SIG-M5 treated with dmso at 0.1 percent for 504 hours (cell line): Measurements from ENCODE around the gene CADM1.
"Not testable (repeated sequence)": the region's sequence is repeated elsewhere in the genome, so short reads cannot be mapped to it uniquely, and the experiment has no call there.

ENCODE experiments used
- DNase-seq: peaks from one replicate; lab custom pipeline; 2025; ENCODE audit not compliant: unreplicated experiment; lab: John Stamatoyannopoulos, UW

CADM1 gene

DNA sequence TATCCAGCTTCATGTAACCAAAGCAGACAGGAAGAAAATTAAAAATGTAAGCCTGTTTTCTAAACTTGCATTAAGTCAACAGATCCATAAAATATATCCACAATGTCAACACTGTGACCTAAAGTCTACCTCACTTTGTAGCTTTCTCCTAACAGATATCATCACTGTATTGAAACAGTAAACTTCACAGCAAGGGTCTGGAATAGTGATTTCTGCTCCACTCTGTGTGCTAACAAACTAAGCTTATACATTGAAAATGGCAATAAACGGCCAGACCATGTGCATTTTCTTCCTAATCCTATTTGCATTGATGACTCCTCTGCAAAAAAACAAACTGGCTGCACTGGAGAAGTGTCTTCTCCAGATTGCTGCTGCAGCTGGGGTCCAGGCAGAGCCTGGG is 26.8 kb downstream of the CADM1 start:
- DNase-seq: no peak

DNA sequence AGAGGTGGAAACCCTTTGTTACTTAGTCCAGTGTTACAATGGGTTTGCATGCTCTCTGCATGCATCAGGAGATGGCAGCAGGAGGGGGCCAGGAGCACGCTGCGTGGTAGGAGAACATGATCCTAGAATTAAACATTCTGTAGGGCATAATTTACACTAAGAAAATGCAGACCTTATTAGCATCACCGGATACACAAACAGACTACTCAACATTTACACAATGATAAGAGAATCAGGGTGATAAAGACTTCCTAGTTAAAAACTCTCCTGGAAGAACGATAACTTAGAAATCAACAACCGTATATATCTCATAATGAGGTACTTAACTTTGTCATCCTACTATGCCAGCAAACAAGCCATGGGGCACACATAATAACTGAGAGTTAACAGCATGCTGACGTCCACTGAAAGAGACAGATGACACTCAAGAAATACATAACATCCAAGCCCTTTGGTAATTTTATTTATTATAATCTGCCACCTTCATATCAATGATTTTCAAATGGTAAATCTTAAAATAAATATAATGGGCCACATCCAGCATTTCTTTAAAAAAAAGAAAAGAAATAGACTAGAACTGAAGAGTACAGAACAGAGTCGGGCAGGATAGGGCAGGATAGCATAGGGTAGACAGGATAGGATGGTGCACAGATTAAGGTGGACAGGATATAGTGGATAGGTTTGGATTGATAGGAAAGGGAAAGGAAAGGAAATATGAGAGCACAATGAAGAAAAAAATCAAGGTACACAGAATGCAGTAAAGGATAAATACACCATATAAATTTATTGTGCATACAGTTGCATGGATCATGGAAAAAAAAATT is 27.5 kb downstream of the CADM1 start:
- no peak for DNase-seq

DNA sequence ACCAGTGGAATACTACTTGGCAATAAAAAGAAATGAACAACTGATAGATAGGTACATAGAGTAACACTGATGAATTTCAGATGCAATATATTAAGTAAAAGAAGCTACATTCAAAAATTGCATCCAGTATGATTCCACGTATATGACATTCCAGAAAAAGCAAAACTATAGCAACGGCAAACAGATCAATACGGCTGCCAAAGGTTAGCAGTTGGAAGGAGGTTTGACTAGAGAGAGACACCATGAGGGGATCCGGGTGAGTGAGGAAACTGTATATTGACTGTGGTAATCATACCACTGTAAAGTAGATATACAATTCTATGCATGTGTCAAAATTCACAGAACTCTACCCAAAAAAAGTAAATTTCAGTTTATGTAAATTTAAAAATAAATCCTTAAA is 28.7 kb downstream of the CADM1 start:
- DNase-seq: no peak

DNA sequence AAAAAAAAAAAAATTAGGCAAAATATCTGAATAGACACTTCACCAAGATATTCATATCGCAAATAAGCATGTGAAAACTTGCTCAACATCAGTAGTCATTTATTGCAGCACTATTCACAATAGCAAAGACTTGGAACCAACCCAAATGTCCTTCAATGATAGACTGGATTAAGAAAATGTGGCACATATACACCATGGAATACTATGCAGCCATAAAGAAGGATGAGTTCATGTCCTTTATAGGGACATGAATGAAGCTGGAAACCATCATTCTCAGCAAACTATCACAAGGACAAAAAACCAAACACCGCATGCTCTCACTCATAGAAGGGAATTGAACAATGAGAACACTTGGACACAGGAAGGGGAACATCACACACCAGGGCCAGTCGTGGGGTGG is 29.9 kb downstream of the CADM1 start:
- not testable (repeated sequence) for DNase-seq

DNA sequence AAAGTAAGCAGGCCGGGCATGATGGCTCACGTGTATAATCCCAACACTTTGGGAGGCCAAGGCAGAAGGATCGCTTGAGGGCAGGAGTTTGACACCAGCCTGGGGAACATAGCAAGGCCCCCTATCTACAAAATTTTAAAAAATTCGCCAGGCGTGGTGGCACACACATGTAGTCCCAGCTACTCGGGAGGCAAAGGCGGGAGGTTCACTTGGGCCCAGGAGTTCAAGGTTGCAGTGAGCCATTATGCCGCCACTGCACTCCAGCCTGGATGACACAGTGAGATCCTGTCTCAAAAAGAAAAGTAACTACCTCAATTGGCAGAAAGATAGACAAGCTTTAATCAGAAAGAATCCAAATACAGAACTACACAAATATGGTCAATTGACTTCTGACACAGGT is 31.0 kb downstream of the CADM1 start:
- no peak for DNase-seq

DNA sequence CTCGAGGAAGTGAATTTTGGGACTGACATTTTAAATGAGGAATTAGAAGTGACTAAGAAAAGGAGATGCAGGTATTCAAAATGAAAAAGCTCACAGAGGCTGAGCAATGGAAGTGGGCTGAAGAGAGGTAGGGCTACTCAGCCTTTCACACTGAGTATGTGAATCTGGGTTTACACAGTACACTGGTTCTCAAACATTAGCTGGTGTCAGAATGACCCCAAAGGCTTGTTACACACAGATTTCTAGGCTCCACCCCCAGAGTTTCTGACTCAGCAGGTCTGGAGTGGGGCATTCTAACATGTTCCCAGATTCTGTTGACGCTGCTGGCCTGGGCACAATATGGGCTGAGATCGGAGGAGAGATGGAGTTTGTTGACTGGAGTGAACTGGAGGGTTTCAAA is 32.8 kb downstream of the CADM1 start:
- DNase-seq: no peak

DNA sequence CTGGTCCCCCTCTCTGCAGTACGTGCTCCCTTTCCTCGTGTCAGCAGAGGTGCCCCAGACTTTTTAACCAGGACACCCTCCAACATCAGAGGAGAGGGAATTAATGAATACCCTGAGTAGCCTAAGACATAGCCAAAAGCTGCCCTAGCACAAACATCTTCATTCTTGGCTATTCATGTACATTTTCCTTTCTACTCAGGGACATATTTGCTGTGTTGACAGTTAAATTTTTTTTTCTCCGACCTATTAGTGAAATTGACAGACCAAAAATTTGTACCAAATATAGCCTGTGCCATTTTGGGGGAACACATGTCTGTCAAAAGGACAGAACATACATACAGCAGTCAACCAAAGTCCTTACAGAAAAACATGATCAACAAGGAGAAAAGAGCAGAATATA is 33.3 kb downstream of the CADM1 start:
- DNase-seq: no peak

DNA sequence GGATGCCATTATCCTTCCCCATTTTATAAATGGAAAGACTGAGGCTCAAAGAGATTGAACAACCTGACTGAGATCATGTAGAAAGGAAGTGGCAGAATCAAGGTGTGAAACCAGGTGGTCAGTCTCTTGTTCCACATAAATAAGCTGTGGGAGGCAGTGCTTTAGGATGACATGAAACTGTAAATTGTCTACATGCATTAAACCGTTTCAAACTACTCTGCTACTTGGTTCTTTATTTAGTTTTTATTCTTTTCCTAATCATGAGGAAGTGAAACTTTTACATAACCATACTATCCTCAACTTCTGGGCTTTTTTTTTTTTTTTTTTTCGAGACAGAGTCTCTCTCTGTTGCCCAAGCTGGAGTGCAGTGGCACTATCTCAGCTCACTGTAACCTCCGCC is 34.9 kb downstream of the CADM1 start:
- no peak for DNase-seq

DNA sequence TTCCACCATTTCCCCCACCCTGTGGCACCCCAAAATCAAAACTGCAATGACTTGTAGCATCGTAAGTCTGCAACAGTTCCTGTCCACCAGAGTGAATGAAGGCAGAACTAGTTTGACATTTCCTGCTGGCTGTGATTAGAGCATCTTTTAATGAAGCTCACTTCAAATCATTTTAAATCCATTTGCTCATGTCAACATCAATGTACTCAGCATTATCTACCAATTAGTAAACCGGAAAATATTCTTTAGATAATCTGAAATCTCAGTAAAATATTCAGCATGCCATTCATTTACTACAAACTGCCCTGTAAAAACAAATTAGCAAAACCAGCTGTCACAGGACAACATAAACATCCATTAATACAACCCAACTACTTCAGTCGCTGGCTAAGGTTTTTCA is 38.1 kb downstream of the CADM1 start:
- no peak for DNase-seq

DNA sequence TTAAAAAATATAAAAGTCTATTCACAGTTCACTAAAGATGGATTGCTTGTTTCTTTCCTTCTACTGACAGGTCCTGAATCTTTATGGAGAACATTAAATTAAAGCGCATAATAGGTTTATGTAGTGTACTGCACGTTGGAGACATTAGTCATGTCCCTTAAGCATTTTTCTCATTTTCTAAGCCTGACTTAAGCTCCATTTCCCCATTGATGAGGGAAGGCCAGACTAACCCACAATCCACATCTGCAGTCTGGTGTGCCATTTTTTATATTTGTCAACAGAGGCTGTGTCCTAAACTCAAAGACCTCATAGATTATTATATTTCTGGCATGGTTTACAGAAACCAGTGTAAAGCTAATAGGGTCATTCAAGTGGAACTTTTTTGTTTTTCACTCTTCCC is 39.9 kb downstream of the CADM1 start:
- DNase-seq: no peak

DNA sequence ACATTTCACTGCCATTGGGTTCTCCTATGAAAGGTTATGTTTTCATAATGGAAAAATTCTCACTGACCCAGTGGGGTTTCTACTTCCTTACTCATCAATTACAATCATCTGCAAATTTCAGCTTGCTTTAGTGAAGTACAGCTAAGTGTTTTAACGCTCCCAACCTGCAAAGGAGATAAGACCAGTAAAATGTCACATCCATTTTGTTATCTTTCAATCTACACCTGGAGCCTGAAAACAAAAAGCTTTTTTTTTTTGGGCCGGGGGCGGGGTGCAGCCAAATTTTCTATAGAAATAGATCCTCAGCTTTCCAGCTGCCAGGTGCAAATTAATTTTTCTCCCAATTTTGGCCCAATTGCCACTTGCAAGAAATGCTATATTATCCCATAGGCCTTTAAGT is 40.6 kb downstream of the CADM1 start:
- no peak for DNase-seq

DNA sequence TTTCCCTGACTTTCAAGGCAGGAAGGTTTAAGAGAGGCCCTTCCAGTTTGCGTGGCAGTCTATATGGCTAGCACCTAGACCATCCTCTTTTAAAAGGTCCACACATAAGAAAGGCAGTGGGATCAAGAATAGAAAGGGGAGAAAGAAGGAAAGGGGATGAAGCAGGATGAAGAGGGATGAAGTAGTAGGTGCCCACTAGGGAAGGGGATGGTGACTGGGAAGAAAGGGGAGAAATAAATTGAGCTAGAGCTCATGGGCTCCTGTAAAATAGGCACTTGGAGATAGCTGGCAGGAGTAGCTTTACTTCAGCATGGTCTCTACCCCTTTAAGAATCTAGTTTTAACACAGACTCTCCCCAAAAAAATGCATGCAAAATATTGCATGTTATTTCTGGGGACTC is 41.5 kb downstream of the CADM1 start:
- no peak for DNase-seq

DNA sequence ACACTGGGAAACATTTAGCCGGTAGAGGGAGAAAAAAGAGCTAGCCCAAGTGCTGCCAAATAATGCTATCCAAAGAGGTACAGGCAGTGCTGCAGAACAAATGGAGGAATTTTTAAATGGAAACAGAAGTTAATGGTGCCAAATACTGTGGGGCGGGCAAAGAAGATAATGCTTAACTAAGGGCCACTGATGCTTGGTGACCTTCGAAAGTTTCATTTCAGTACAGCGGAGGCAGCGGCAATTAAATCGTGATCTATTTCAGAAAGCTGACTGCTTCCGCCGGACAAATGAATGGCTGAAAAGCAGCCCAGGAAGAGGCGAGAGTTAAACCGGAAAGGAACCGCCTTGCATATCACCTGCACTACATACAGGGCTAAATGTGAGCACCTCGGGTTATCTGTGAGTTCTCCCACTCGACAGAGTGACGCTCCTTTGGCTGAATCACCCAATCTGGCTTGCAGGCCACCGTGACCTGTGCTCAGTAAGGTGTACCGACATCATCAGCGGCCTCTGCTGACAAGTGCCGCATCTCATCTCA is 42.1 kb downstream of the CADM1 start:
- no peak for DNase-seq

DNA sequence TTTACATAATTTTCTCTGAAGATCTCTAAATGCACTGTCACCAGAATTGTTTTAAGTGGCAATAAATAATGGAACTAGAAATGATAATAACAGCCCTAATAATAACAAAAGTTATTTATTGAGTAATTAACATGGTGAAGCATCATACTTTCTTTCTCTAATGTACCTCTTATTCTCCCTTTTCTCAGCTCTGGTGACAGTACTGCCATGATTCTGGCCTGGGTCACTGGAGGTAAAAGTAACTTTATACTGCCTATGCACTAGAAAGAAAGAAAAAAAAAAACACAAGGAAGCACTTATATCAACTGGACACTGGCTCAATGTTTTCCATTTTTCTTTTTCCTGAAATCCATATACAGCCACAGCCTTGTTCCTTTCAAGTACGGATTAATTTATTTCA is 43.7 kb downstream of the CADM1 start:
- no peak for DNase-seq

DNA sequence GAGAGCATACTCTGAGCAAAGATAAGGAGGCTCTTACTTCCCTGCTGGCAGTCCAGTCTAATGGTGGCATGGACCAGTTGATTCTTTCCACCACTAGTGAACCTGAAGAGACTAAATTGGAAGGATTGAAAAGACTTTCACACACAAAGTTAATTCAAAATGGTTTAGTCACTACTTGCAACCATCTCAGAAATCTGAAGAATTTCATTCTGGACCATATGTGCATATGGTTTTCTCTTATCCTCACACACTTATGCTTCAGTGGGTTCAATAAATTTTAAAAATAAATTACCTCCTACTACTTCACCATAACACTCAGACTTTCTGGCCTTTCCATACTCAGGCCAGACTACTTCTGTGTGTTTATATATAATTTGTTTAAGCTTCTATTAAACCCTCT is 44.7 kb downstream of the CADM1 start:
- DNase-seq: no peak

DNA sequence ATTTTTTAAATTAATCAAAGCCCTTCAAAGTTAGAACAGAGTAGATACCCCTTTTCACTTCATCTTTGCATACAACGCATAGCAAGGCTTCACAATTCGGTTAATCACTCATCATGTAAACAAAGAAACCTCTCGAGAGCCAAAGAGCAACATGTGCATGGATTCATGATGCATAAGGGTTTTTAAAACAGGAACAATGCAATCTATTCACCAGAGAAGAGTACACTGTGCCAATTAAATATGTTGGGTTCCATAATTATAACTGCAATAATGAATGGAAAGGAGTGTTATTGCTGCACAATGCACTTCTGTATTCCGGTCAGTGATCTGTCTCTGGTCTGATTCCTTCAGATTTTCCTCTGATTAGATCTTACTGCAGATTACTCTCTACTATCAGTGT is 45.3 kb downstream of the CADM1 start:
- no peak for DNase-seq

DNA sequence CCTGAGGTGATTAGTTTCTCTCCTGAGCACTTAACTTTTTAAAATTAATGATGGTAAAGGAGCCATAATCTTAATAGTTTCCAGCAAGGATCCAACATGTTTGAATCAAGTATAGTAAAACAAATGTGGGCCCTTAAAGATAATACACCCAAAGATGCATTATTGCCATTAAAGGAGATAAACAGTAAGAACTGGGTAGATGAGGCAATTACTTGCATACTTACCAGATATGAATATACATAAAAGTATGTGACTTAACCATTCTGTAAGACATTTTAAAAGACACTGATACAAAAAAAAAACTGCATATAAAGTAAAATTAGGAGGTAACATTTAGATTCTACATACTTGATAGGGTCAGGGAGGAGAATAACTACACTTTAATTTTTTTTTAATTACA is 48.2 kb downstream of the CADM1 start:
- no peak for DNase-seq

DNA sequence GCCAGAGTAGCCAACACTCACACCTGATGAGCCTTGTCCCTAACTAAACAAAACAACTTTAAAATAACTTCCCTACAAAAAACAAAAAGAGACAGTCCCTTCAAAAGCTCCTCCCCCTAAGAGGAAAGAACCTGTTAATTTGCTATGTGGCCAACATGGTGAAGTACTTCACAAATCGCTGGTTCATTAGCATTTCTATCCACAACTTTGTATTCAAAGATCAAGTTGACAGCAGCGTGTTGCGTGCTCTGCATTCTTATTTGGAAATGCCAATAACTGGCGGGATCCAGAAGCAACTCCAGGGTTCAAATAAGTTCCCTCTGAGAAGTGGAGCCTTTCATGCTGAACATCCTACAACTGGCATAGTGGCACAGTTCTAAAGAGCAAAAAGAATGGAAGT is 48.6 kb downstream of the CADM1 start:
- no peak for DNase-seq

DNA sequence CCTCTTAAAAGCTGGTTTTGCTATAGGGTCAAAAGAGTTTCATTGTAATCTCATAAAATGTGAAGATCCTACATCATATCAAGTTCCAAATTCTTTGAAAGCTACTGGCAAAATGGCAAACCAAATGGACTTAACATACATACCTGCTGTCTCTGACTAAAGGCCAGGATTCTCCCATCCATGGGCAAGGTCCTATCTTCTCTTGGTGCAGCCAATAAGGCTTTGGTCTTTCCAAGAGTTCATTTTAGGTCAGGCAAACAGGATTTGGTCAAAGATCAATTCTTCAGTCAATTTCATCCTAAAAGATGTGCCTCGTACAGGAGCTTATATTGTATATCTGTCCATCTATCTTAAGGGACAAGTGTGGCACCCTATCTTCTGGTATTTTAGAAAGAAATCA is 49.7 kb downstream of the CADM1 start:
- DNase-seq: no peak

DNA sequence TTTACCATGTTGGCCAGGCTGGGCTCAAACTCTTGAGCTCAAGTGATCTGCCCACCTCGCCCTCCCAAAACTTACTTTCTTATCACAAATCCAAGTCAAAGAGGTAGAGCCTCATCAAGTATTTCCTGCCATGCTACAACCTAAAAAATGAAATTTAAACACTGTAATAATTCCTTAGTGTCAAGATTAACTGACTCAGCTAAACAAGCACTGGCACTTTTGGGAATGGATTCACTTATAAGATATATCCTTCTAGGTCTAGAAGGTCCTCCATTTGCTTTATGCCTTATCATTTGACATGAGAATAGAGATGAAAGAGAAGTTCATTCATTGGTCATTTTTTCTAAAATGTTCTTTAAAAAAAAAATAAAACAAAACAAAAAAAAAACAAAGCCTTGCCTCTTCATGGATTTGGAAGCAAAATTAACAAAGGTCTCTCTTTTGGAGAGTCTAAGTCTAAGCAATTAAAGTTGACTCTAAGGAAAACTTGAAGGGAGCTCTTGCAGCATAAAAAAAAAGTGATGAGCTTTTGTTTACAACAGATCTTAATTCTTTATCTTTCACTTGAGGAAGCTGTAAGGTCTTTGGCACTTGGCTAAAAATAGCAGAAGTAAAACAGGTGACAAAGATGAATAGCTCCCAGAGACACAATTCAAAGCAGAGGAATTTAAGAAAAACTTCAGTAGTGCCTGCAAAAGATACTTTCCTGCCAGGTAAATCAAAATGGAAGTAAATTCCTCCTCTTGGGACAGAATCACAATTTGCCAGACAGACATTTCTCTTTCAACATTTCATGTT is 50.3 kb downstream of the CADM1 start:
- no peak for DNase-seq

DNA sequence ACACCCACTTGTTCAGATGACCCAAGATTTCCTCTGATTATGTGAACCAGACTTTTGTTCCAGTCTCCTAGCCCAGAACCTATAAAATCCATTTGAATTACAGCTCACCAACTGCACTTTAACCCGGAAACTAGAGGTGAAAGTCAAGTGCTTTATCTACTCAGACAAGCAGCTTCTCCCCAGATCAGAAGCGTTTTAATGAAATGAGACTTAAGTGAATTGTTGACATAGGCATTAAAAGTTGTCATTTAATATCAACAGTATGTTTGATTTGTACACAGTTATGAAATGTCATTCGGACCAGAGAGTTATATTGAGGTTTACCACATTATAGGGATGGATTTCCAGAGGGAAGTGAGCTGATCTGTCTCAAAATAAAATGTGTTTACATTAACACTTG is 52.0 kb downstream of the CADM1 start:
- DNase-seq: no peak

DNA sequence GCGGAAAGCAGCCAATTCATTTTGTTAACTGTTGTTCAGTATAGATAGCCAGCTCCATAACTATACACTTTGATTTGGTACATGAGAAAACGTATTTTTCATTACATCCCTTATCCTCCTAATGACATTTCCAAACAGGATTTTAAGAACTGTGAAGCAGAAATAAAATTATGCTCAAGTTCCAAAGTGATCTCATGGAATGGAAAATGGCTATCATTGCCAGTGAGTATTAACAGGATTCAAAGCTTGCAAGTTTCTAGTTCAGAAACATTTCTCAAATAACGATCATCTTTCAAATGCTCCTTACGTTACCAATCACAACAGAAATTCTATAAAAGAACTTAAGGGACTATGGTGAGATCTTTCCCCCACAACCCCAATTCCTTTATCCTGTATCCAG is 53.7 kb downstream of the CADM1 start:
- no peak for DNase-seq
